ENCODE data around the gene ASB13.

ASB13 gene

GRCh38 chr10:5688587-5688986, 22.2 kb upstream of the ASB13 start:
- no peaks in the 10 kb centered on the region for H3K27me3 ChIP-seq (ENCODE audit: insufficient read depth, low read length)
- peaks cover 81% of the 10 kb centered on the region for H3K79me2 ChIP-seq (ENCODE audit: control insufficient read depth, insufficient read depth, low read length, unreplicated experiment)
- no peak overlapping the region for H2AFZ ChIP-seq (ENCODE audit: low read length, unreplicated experiment)
- H3K4me3 ChIP-seq (ENCODE audit: low read depth, low read length): no peak overlapping the region
- H3K36me3 ChIP-seq (ENCODE audit: insufficient read depth, low read length): no peaks in the 10 kb centered on the region
- peaks cover 13% of the 10 kb centered on the region for H3K4me1 ChIP-seq (ENCODE audit: control insufficient read depth, insufficient read depth, low read length, unreplicated experiment)
- no peak overlapping the region for H3K27ac ChIP-seq (ENCODE audit: low read depth, low read length)

GRCh38 chr10:5685764-5686240, 19.4 kb upstream of the ASB13 start:
- Histone ChIP-seq H3K27ac (ENCODE audit: low read depth, low read length) (peak overlapping the region; percentile 88), H3K79me2 (ENCODE audit: control insufficient read depth, insufficient read depth, low read length, unreplicated experiment) (peaks cover 53% of the 10 kb centered on the region), H2AFZ (ENCODE audit: low read length, unreplicated experiment) (peak overlapping the region; percentile 6), H3K4me1 (ENCODE audit: control insufficient read depth, insufficient read depth, low read length, unreplicated experiment) (peaks cover 8% of the 10 kb centered on the region), H3K27me3 (ENCODE audit: insufficient read depth, low read length) (no peaks in the 10 kb centered on the region), H3K36me3 (ENCODE audit: insufficient read depth, low read length) (no peaks in the 10 kb centered on the region), H3K4me3 (ENCODE audit: low read depth, low read length) (peak overlapping the region; percentile 94)

GRCh38 chr10:5684971-5685763, 18.8 kb upstream of the ASB13 start:
- Histone ChIP-seq H3K36me3 (ENCODE audit: insufficient read depth, low read length) (no peaks in the 10 kb centered on the region), H3K4me3 (ENCODE audit: low read depth, low read length) (peak overlapping the region; percentile 94), H3K79me2 (ENCODE audit: control insufficient read depth, insufficient read depth, low read length, unreplicated experiment) (peaks cover 47% of the 10 kb centered on the region), H3K27me3 (ENCODE audit: insufficient read depth, low read length) (no peaks in the 10 kb centered on the region), H3K4me1 (ENCODE audit: control insufficient read depth, insufficient read depth, low read length, unreplicated experiment) (peaks cover 8% of the 10 kb centered on the region), H2AFZ (ENCODE audit: low read length, unreplicated experiment) (peak overlapping the region; percentile 95), H3K27ac (ENCODE audit: low read depth, low read length) (peak overlapping the region; percentile 88)

GRCh38 chr10:5684318-5684970, 18.0 kb upstream of the ASB13 start, which contains the start of gene TASOR2:
Gene TASOR2, plus strand, starts transcription at chr10:5684838. Its CDS starts 35,805 bp downstream, at chr10:5720643.
- H3K4me3 ChIP-seq (ENCODE audit: low read depth, low read length): peak within 1 kb of the TSS; percentile 94
- peak within 1 kb of the TSS; percentile 88 for H3K27ac ChIP-seq (ENCODE audit: low read depth, low read length)
- H2AFZ ChIP-seq (ENCODE audit: low read length, unreplicated experiment): peak within 1 kb of the TSS; percentile 95
- no peaks in the 10 kb centered on the region for H3K27me3 ChIP-seq (ENCODE audit: insufficient read depth, low read length)
- peaks cover 44% of the 10 kb centered on the region for H3K79me2 ChIP-seq (ENCODE audit: control insufficient read depth, insufficient read depth, low read length, unreplicated experiment)
- peaks cover 8% of the 10 kb centered on the region for H3K4me1 ChIP-seq (ENCODE audit: control insufficient read depth, insufficient read depth, low read length, unreplicated experiment)
- H3K36me3 ChIP-seq (ENCODE audit: insufficient read depth, low read length): no peaks in the 10 kb centered on the region

GRCh38 chr10:5683065-5683464, 16.7 kb upstream of the ASB13 start:
- no peak overlapping the region for H3K27ac ChIP-seq (ENCODE audit: low read depth, low read length)
- no peaks in the 10 kb centered on the region for H3K36me3 ChIP-seq (ENCODE audit: insufficient read depth, low read length)
- H2AFZ ChIP-seq (ENCODE audit: low read length, unreplicated experiment): peak overlapping the region; percentile 51
- H3K4me1 ChIP-seq (ENCODE audit: control insufficient read depth, insufficient read depth, low read length, unreplicated experiment): peaks cover 8% of the 10 kb centered on the region
- peaks cover 31% of the 10 kb centered on the region for H3K79me2 ChIP-seq (ENCODE audit: control insufficient read depth, insufficient read depth, low read length, unreplicated experiment)
- peaks cover 4% of the 10 kb centered on the region for H3K27me3 ChIP-seq (ENCODE audit: insufficient read depth, low read length)
- no peak overlapping the region for H3K4me3 ChIP-seq (ENCODE audit: low read depth, low read length)

GRCh38 chr10:5681930-5682329, 15.5 kb upstream of the ASB13 start:
- Histone ChIP-seq H3K79me2 (ENCODE audit: control insufficient read depth, insufficient read depth, low read length, unreplicated experiment) (peaks cover 20% of the 10 kb centered on the region), H3K4me3 (ENCODE audit: low read depth, low read length) (no peak overlapping the region), H3K4me1 (ENCODE audit: control insufficient read depth, insufficient read depth, low read length, unreplicated experiment) (peaks cover 5% of the 10 kb centered on the region), H2AFZ (ENCODE audit: low read length, unreplicated experiment) (no peak overlapping the region), H3K27ac (ENCODE audit: low read depth, low read length) (no peak overlapping the region), H3K27me3 (ENCODE audit: insufficient read depth, low read length) (peaks cover 12% of the 10 kb centered on the region), H3K36me3 (ENCODE audit: insufficient read depth, low read length) (no peaks in the 10 kb centered on the region)

GRCh38 chr10:5679606-5680005, 13.2 kb upstream of the ASB13 start:
- H3K79me2 ChIP-seq (ENCODE audit: control insufficient read depth, insufficient read depth, low read length, unreplicated experiment): no peaks in the 10 kb centered on the region
- no peak overlapping the region for H3K27ac ChIP-seq (ENCODE audit: low read depth, low read length)
- H3K27me3 ChIP-seq (ENCODE audit: insufficient read depth, low read length): peaks cover 12% of the 10 kb centered on the region
- H3K4me1 ChIP-seq (ENCODE audit: control insufficient read depth, insufficient read depth, low read length, unreplicated experiment): no peaks in the 10 kb centered on the region
- no peaks in the 10 kb centered on the region for H3K36me3 ChIP-seq (ENCODE audit: insufficient read depth, low read length)
- H2AFZ ChIP-seq (ENCODE audit: low read length, unreplicated experiment): no peak overlapping the region
- no peak overlapping the region for H3K4me3 ChIP-seq (ENCODE audit: low read depth, low read length)

- H3K4me3 ChIP-seq (ENCODE audit: low read depth, low read length): no peak overlapping the region
- H3K27ac ChIP-seq (ENCODE audit: low read depth, low read length): no peak overlapping the region
- no peak overlapping the region for H2AFZ ChIP-seq (ENCODE audit: low read length, unreplicated experiment)
- H3K27me3 ChIP-seq (ENCODE audit: insufficient read depth, low read length): peaks cover 12% of the 10 kb centered on the region
- H3K79me2 ChIP-seq (ENCODE audit: control insufficient read depth, insufficient read depth, low read length, unreplicated experiment): no peaks in the 10 kb centered on the region
- H3K36me3 ChIP-seq (ENCODE audit: insufficient read depth, low read length): no peaks in the 10 kb centered on the region
- H3K4me1 ChIP-seq (ENCODE audit: control insufficient read depth, insufficient read depth, low read length, unreplicated experiment): no peaks in the 10 kb centered on the region
These were observed 12.6 kb upstream of the ASB13 start for GRCh38 chr10:5679037-5679435.

- Histone ChIP-seq H3K4me3 (ENCODE audit: low read depth, low read length) (no peak overlapping the region), H2AFZ (ENCODE audit: low read length, unreplicated experiment) (no peak overlapping the region), H3K27me3 (ENCODE audit: insufficient read depth, low read length) (peaks cover 12% of the 10 kb centered on the region)
These were observed 12.1 kb upstream of the ASB13 start for GRCh38 chr10:5678397-5679036.

GRCh38 chr10:5670662-5671375, 4.4 kb upstream of the ASB13 start:
- no peak overlapping the region for H3K4me3 ChIP-seq (ENCODE audit: low read depth, low read length)
- H3K27ac ChIP-seq (ENCODE audit: low read depth, low read length): no peak overlapping the region
- H2AFZ ChIP-seq (ENCODE audit: low read length, unreplicated experiment): no peak overlapping the region
- 0 out of 2 replicates have a peak, but pooled peaks cover 5% of the 10 kb centered on the region for H3K27me3 ChIP-seq (ENCODE audit: insufficient read depth, low read length)
- H3K36me3 ChIP-seq (ENCODE audit: insufficient read depth, low read length): no peaks in the 10 kb centered on the region
- no peaks in the 10 kb centered on the region for H3K79me2 ChIP-seq (ENCODE audit: control insufficient read depth, insufficient read depth, low read length, unreplicated experiment)
- H3K4me1 ChIP-seq (ENCODE audit: control insufficient read depth, insufficient read depth, low read length, unreplicated experiment): no peaks in the 10 kb centered on the region

More at GRCh38 chr10:5678397-5679036, 12.1 kb upstream of the ASB13 start:
- Histone ChIP-seq H3K27ac (ENCODE audit: low read depth, low read length) (no peak overlapping the region), H3K79me2 (ENCODE audit: control insufficient read depth, insufficient read depth, low read length, unreplicated experiment) (no peaks in the 10 kb centered on the region), H3K36me3 (ENCODE audit: insufficient read depth, low read length) (no peaks in the 10 kb centered on the region), H3K4me1 (ENCODE audit: control insufficient read depth, insufficient read depth, low read length, unreplicated experiment) (no peaks in the 10 kb centered on the region)

All from ACC112 (cell line).